Gastrocnemius medialis (tissue), 4 donors: ENCODE results near the gene GAB2. TPM values are rescaled to one million over a fixed set of nuclear protein-coding genes. Genes with fewer than 3 reads are reported as not detected.

Experiments used
- ATAC-seq, 2 donors: fragments of 150-250 bp; one replicate each; pipeline ENCODE4 v1.9.1; 2016
- DNase-seq, 2 donors: peaks; one replicate each; pipeline ENCODE4 v3.0.0-alpha.2; 2019
- H3K27ac ChIP-seq, 4 donors: fragments of 200-600 bp; sonication (generic); 1 replicate in 1 of 4; 2 replicates in 3 of 4; pipeline ENCODE4 v1.5.1; 2016 to 2018; ENCODE audit warnings: mild to moderate bottlenecking in 2 of 4, moderate library complexity in 1 of 4
- H3K27me3 ChIP-seq, 3 donors: fragments of 200-600 bp; sonication (generic) in 2 of 3; 1 replicate in 1 of 3; 2 replicates in 2 of 3; pipeline versions ENCODE4 v1.5.1 to v1.6.0; 2016 to 2019; ENCODE audit warnings: mild to moderate bottlenecking in 1 of 3, moderate library complexity in 1 of 3
- H3K36me3 ChIP-seq, 2 donors: fragments of 200-600 bp; sonication (generic) in 1 of 2; one replicate each; pipeline ENCODE4 v1.5.1; 2017 to 2018
- H3K4me1 ChIP-seq, 2 donors: fragments of 200-600 bp; sonication (generic) in 1 of 2; one replicate each; pipeline ENCODE4 v1.5.1; 2016 to 2017; ENCODE audit warnings: mild to moderate bottlenecking in 2 of 2
- H3K4me3 ChIP-seq, 4 donors: fragments of 200-600 bp; sonication (generic) in 3 of 4; 1 replicate in 1 of 4; 2 replicates in 3 of 4; pipeline ENCODE4 v1.5.1; 2016 to 2019; ENCODE audit warnings: mild to moderate bottlenecking in 2 of 4
- H3K9me3 ChIP-seq, 3 donors: fragments of 200-600 bp; sonication (generic) in 2 of 3; 1 replicate in 1 of 3; 2 replicates in 2 of 3; pipeline ENCODE4 v1.5.1; 2016 to 2019
- POLR2A ChIP-seq, 2 donors: fragments of 450-650 bp; IDR thresholded peaks; one replicate each; pipeline ENCODE4 v1.6.1; 2017; ENCODE audit warnings: antibody characterized with exemption in 2 of 2, mild to moderate bottlenecking in 2 of 2, moderate library complexity in 2 of 2
- in situ Hi-C, 4 donors: fragments of 200-750 bp; cut with MboI; loops; one replicate each; pipeline versions ENCODE4 v1.15.0 to v1.8.0; 2017; ENCODE audit warnings: low sequenced_read_pairs in 4 of 4
- intact Hi-C: fragments of 100-400 bp; cut with DNase I; formaldehyde crosslinking; loops from one replicate; pipeline ENCODE4 v1.15.1; 2023; ENCODE audit warnings: low total_unique reads
- total RNA-seq, 4 donors: library from RNA; depleted of rRNA; stranded (reverse); fragments of >200 nt; gene quantifications; one replicate each; pipeline versions ENCODE4 v1.1.0 to v1.2.3, GENCODE V29; 2016
- TF ChIP-seq, protein P1 (sequence below), 5 experiments: fragments of 450-650 bp in 3 of 5; fragments of 200-600 bp in 2 of 5; sonication (generic) in 2 of 5; IDR thresholded peaks in 4 of 5; conservative IDR thresholded peaks in 1 of 5; 1 replicate in 4 of 5; 2 replicates in 1 of 5; pipeline ENCODE4 v1.5.1; 2016 to 2019; ENCODE audit warnings: antibody characterized with exemption in 5 of 5, mild to moderate bottlenecking in 3 of 5, moderate library complexity in 3 of 5

The GAB2 gene
- total RNA-seq, 4 donors from 2014 or later = 4.9 to 68.0 (median 25.8) TPM

DNA sequence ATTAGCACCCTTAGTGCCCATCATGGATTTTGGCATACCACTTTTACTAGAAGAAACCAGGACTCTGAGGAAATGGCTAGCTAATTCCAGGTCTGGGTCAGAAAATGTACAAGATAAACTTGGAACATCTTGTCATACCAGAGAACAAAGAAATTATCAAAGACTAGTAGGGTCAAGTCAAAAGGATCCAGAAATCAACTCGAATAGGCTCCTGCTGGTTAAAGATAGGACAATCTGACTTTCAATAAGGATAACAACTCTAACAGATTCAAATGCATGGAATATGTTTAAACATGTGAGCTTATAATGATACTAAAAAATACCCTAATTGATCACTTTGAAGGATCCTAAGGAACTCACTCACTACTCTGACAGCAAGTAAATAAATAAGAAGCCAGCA is 18.9 kb downstream of the GAB2 start:
- Histone ChIP-seq H3K9me3 (no peaks in the 10 kb centered on the region), H3K27me3 (no peaks in the 10 kb centered on the region), H3K27ac (no peak overlapping the region), H3K36me3 (peaks cover 0 to 3% of the 10 kb centered on the region in 2 donors), H3K4me1 (peaks cover 0 to under 1% of the 10 kb centered on the region in 2 donors), H3K4me3 (no peak overlapping the region)
- DNase-seq (no peak), ATAC-seq (no peak)
- no peak for TF ChIP-seq POLR2A (IDR thresholded peaks at IDR 0.05)
- TF ChIP-seq, protein P1, sequence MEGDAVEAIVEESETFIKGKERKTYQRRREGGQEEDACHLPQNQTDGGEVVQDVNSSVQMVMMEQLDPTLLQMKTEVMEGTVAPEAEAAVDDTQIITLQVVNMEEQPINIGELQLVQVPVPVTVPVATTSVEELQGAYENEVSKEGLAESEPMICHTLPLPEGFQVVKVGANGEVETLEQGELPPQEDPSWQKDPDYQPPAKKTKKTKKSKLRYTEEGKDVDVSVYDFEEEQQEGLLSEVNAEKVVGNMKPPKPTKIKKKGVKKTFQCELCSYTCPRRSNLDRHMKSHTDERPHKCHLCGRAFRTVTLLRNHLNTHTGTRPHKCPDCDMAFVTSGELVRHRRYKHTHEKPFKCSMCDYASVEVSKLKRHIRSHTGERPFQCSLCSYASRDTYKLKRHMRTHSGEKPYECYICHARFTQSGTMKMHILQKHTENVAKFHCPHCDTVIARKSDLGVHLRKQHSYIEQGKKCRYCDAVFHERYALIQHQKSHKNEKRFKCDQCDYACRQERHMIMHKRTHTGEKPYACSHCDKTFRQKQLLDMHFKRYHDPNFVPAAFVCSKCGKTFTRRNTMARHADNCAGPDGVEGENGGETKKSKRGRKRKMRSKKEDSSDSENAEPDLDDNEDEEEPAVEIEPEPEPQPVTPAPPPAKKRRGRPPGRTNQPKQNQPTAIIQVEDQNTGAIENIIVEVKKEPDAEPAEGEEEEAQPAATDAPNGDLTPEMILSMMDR (IDR thresholded peaks at IDR 0.05 in 4 of 5, conservative IDR thresholded peaks at IDR 0.05 in 1 of 5) = no peak
- intact Hi-C loops (no loop called here), in situ Hi-C loops (no loop called here)

DNA sequence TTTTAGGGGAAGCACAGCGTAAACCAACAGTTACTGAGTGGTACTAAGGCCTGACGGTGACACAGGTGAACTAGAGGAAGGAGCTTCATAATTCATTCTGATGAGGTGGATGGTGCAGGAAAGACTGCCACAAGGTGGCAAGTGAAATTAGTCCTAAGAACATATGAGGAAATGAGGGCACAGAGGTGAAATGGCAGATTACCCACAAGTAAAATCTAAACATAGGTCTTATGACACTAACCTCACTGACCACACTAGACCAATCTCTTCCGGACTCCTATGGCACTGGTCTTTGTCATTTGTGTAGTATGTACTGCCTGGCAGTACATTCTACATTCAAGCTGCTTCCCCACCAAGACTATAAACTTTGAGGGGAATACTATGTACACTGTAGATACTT is 20.2 kb downstream of the GAB2 start:
- no peak for ATAC-seq
- in situ Hi-C loops = no loop called here

DNA sequence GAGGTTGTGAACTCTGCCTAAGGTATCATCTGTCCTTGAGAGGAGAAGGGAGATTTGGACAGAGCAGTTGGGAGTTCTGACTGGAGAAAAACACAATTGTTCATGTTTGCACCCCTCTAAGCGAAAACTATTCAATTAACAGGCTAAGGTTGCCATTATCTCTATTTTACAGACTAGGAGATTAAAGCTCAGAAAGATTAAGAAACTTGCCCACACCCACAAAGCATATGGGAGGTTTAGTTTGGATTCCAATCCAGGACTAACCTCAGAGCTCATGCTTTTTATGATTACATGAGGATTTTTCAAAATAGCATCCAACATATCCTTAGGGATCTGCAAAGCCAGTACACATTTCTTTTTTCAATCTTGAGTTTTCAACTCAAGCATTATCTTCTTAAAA is 22.0 kb downstream of the GAB2 start:
- no peak for DNase-seq
- TF ChIP-seq, protein P1 (IDR thresholded peaks at IDR 0.05 in 4 of 5, conservative IDR thresholded peaks at IDR 0.05 in 1 of 5) = no peak
- no peak for TF ChIP-seq POLR2A (IDR thresholded peaks at IDR 0.05)
- ATAC-seq = no peak
- H3K27me3 ChIP-seq = no peaks in the 10 kb centered on the region
- no peak overlapping the region for H3K4me3 ChIP-seq
- H3K4me1 ChIP-seq = peaks cover 5 to 7% of the 10 kb centered on the region in 2 donors
- H3K27ac ChIP-seq = no peak overlapping the region
- intact Hi-C loops (no loop called here), in situ Hi-C loops (no loop called here)
- H3K36me3 ChIP-seq = no peaks in the 10 kb centered on the region
- no peaks in the 10 kb centered on the region for H3K9me3 ChIP-seq

More for the DNA sequence above, 20.2 kb downstream of the GAB2 start:
- Histone ChIP-seq H3K9me3 (no peaks in the 10 kb centered on the region), H3K27me3 (no peaks in the 10 kb centered on the region), H3K4me1 (peaks cover 5 to 7% of the 10 kb centered on the region in 2 donors), H3K36me3 (peaks cover 0 to 3% of the 10 kb centered on the region in 2 donors), H3K4me3 (no peak overlapping the region), H3K27ac (peak overlapping the region in 1 of 4 donors; percentile 17)
- no peak for TF ChIP-seq POLR2A (IDR thresholded peaks at IDR 0.05)
- TF ChIP-seq, protein P1 (IDR thresholded peaks at IDR 0.05 in 4 of 5, conservative IDR thresholded peaks at IDR 0.05 in 1 of 5) = no peak
- intact Hi-C loops = no loop called here
- DNase-seq = no peak

DNA sequence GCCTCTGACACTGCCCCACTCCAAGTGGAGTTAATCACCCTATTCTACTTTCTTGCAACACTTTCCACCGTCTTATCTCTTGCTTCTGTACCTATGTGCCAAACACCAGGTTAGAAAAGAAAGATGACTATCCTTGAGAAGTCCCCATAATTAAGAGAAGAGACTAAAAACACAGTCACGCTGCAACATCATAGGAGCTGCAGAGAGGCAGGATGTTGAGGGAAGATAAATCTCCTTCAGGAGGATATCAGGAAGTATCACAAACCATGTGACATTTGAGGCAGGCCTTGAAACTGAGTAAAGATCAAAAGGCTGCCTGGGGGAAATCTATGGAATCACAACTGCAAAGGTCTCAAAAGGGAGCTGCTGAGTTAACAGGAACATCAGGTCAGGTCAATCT is 24.8 kb downstream of the GAB2 start:
- H3K9me3 ChIP-seq = no peaks in the 10 kb centered on the region
- H3K27ac ChIP-seq = no peak overlapping the region
- H3K4me1 ChIP-seq = peaks cover 5 to 7% of the 10 kb centered on the region in 2 donors
- H3K27me3 ChIP-seq = no peaks in the 10 kb centered on the region
- in situ Hi-C loops = no loop called here
- ATAC-seq (no peak), DNase-seq (no peak)
- no peaks in the 10 kb centered on the region for H3K36me3 ChIP-seq
- no peak overlapping the region for H3K4me3 ChIP-seq
- TF ChIP-seq, protein P1 (IDR thresholded peaks at IDR 0.05 in 4 of 5, conservative IDR thresholded peaks at IDR 0.05 in 1 of 5) = no peak
- no peak for TF ChIP-seq POLR2A (IDR thresholded peaks at IDR 0.05)
- intact Hi-C loops = no loop called here

DNA sequence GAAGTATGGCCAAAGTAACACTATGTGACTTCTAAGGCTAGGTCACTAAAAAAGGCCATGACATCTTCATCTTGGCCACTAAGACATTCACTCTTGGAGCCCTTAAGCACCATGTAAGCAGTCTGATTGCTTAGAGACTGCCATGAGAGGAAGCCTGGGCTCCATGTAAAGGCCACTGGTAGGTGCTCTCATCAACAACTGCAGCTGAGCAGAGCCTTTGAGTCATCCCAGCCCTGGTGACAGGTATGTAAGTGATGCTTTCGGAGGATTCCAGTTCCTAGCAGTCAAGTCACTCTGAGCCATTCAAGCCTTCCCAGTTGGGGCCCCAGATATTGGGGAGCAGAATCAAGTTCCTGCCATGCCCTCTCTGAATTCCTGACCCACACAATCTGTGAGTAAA is 26.2 kb downstream of the GAB2 start:
- H3K4me1 ChIP-seq = peaks cover 5 to 7% of the 10 kb centered on the region in 2 donors
- H3K36me3 ChIP-seq = no peaks in the 10 kb centered on the region
- H3K9me3 ChIP-seq = no peaks in the 10 kb centered on the region
- H3K27me3 ChIP-seq = no peaks in the 10 kb centered on the region
- TF ChIP-seq, protein P1 (IDR thresholded peaks at IDR 0.05 in 4 of 5, conservative IDR thresholded peaks at IDR 0.05 in 1 of 5) = no peak
- no peak for TF ChIP-seq POLR2A (IDR thresholded peaks at IDR 0.05)
- intact Hi-C loops = no loop called here
- DNase-seq (no peak), ATAC-seq (no peak)
- H3K4me3 ChIP-seq = no peak overlapping the region
- H3K27ac ChIP-seq = no peak overlapping the region
- in situ Hi-C loops = no loop called here
